ENCODE results near the gene TAGLN. TPM values are rescaled to one million over a fixed set of nuclear protein-coding genes. Genes with fewer than 3 reads are reported as not detected.
A peak's percentile ranks its signal among the peaks of the same experiment; 100 is the strongest.

Gene TAGLN
- total RNA-seq, 1 donor from 2014 or later: 17.9 TPM

GRCh38 chr11:117171404-117172061, 27.6 kb upstream of the TAGLN start:
- no peak for ATAC-seq (ENCODE audit: low read depth)
- DNase-seq: no peak
- CTCF ChIA-PET: interaction anchor here (1.2 kb wide), 1 partner anchor 10 kb away, joined by 3 read pairs; no protein-coding TSS in a partner anchor
- no peaks in the 10 kb centered on the region for H3K27me3 Mint-ChIP-seq
- H3K4me3 Mint-ChIP-seq: no peak overlapping the region
- TF ChIP-seq CTCF (IDR thresholded peaks at IDR 0.05): no peak
- peaks cover 51% of the 10 kb centered on the region for H3K36me3 Mint-ChIP-seq (ENCODE audit: low read depth)
- no peak overlapping the region for H3K27ac Mint-ChIP-seq
- POLR2A ChIA-PET: interaction anchor here (0.7 to 2.6 kb wide), 2 partner anchors 27 to 183 kb away, joined by 4 to 9 read pairs; partner anchors contain the start of gene PAFAH1B2
- H3K4me1 Mint-ChIP-seq: peaks cover 4% of the 10 kb centered on the region
- intact Hi-C loops (cut with micrococcal nuclease): no loop called here
- H3K9me3 Mint-ChIP-seq: no peaks in the 10 kb centered on the region

- ChIA-PET CTCF (interaction anchor here (1.2 kb wide), 1 partner anchor 9 kb away, joined by 3 read pairs; no protein-coding TSS in a partner anchor), POLR2A (interaction anchor here (0.6 to 2.6 kb wide), 2 partner anchors 21 to 28 kb away, joined by 3 to 9 read pairs; partner anchors contain the start of gene PAFAH1B2)
- Mint-ChIP-seq H3K9me3 (no peaks in the 10 kb centered on the region), H3K4me1 (peaks cover 4% of the 10 kb centered on the region), H3K27me3 (no peaks in the 10 kb centered on the region), H3K27ac (peak overlapping the region; percentile 44), H3K36me3 (ENCODE audit: low read depth) (peaks cover 37% of the 10 kb centered on the region), H3K4me3 (no peak overlapping the region)
- no peak for ATAC-seq (ENCODE audit: low read depth)
- TF ChIP-seq CTCF (IDR thresholded peaks at IDR 0.05): no peak
- DNase-seq: no peak
- intact Hi-C loops (cut with micrococcal nuclease): no loop called here
These were observed 26.3 kb upstream of the TAGLN start for GRCh38 chr11:117172724-117173421.

- Mint-ChIP-seq H3K27me3 (no peaks in the 10 kb centered on the region), H3K4me1 (peaks cover 18% of the 10 kb centered on the region), H3K4me3 (no peak overlapping the region), H3K9me3 (no peaks in the 10 kb centered on the region), H3K27ac (no peak overlapping the region), H3K36me3 (ENCODE audit: low read depth) (peaks cover 24% of the 10 kb centered on the region)
- TF ChIP-seq CTCF (IDR thresholded peaks at IDR 0.05): no peak
- DNase-seq (no peak), ATAC-seq (ENCODE audit: low read depth) (no peak)
- intact Hi-C loops (cut with micrococcal nuclease): no loop called here
- CTCF ChIA-PET: no interaction called here
- POLR2A ChIA-PET: interaction anchor here (1.4 kb wide), 1 partner anchor 31 kb away, joined by 5 read pairs; the partner anchor contains the start of gene PAFAH1B2
These were observed 24.1 kb upstream of the TAGLN start for GRCh38 chr11:117175104-117175503.

- CTCF ChIA-PET: interaction anchor here (1.2 kb wide), 1 partner anchor 51 kb away, joined by 4 read pairs; no protein-coding TSS in a partner anchor
- POLR2A ChIA-PET: interaction anchor here (1.4 kb wide), 1 partner anchor 32 kb away, joined by 5 read pairs; the partner anchor contains the start of gene PAFAH1B2
- intact Hi-C loops (cut with micrococcal nuclease): no loop called here
These were observed 23.4 kb upstream of the TAGLN start for GRCh38 chr11:117175781-117176180.

More at GRCh38 chr11:117175781-117176180, 23.4 kb upstream of the TAGLN start:
- Mint-ChIP-seq H3K4me3 (no peak overlapping the region), H3K36me3 (ENCODE audit: low read depth) (peaks cover 19% of the 10 kb centered on the region), H3K9me3 (no peaks in the 10 kb centered on the region), H3K27ac (peak overlapping the region; percentile 50), H3K27me3 (no peaks in the 10 kb centered on the region), H3K4me1 (peaks cover 25% of the 10 kb centered on the region)
- ATAC-seq (ENCODE audit: low read depth): no peak
- no peak for TF ChIP-seq CTCF (IDR thresholded peaks at IDR 0.05)
- no peak for DNase-seq

Data from activated B cell treated with CpG ODN at 0.5 μM for 24 hours (primary cell).